Measurements from ENCODE around the gene GPR107.

GRCh38 chr9:130149654-130150286 is 96.1 kb downstream of the GPR107 start:
- TF ChIP-seq POLR2A (IDR thresholded peaks at IDR 0.05), result no peak
- TF ChIP-seq CTCF (IDR thresholded peaks at IDR 0.05), result no peak
- no peak for TF ChIP-seq POLR2AphosphoS5 (IDR thresholded peaks at IDR 0.05)
- no peak for TF ChIP-seq EP300 (IDR thresholded peaks at IDR 0.05)
